ENCODE data around the gene CSNK2A1.
"Not testable (repeated sequence)": the region's sequence is repeated elsewhere in the genome, so short reads cannot be mapped to it uniquely, and the experiment has no call there.

Gene CSNK2A1

DNA sequence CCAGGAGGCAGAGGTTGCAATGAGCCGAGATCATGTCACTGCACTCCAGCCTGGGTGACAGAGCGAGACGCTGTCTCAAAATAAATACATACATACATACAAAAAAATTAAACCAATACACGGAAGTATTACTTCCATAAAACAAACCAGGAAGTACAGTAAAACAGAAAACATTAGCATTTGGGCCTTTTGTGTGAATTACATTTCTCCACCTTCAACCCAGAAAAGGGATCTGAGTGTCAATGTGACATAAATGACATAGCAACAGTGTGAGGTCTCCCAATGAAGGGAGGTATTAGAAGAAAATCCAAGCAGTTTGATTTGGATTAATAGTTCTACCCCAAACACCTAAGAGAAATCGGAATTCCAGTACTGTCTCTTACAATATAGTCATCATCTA is 10.1 kb downstream of the CSNK2A1 start:
- no peak for DNase-seq (ENCODE audit: low read depth)

DNA sequence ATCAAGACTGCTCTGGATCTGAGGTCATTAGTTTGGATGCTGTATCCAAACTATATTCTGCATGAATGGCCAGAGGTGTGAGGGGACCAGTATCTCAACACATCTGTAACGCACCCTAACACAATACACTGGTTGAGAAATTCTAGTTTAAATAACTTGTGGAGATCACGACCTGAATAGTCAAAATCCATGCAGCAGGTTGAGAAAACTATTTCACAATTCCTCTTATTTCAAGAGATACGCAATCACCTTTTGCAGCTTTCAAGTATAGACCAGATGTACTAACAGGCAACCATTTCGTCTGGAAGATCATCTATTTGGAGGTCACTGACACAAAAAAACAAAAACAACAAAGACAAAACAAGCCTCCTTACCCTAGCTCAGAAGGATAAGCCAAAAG is 11.1 kb downstream of the CSNK2A1 start:
- DNase-seq (ENCODE audit: low read depth), result no peak

DNA sequence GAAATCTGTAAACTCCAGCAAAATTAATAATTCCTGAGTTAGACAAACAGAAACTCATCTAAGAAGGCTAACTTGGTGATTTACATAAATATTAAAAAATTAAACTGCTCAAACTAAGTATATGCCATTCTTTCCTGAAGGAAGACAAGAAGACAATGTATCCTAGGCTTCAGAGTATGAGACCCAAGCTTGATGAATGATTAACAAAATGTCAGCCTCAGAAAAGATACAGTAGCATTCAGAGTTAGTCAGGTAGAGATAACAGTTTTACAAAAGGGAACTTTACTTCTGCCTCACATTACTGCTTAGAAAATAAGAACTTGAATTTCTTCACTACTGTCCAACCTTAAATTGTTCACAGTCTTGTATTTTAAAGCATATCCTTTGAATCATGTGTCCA is 12.0 kb downstream of the CSNK2A1 start:
- DNase-seq (ENCODE audit: low read depth), result no peak

DNA sequence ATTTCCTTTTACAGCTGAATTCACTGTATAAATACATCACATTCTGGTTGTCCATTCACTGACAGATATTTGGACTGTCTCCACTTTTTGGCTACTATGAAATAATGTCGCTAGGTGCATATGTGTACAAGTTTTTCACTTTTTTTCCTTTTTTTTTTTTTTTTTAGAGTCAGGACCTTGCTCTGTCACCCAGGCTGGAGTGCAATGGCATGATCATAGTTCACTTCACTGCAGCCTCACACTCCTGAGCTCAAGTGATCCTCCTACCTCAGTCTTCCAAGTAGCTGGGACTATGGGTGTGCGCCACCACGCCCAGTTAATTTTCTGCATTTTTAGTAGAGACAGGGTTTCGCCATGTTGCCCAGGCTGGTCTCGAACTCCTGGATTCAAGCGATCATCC is 13.3 kb downstream of the CSNK2A1 start:
- DNase-seq (ENCODE audit: low read depth), result no peak

DNA sequence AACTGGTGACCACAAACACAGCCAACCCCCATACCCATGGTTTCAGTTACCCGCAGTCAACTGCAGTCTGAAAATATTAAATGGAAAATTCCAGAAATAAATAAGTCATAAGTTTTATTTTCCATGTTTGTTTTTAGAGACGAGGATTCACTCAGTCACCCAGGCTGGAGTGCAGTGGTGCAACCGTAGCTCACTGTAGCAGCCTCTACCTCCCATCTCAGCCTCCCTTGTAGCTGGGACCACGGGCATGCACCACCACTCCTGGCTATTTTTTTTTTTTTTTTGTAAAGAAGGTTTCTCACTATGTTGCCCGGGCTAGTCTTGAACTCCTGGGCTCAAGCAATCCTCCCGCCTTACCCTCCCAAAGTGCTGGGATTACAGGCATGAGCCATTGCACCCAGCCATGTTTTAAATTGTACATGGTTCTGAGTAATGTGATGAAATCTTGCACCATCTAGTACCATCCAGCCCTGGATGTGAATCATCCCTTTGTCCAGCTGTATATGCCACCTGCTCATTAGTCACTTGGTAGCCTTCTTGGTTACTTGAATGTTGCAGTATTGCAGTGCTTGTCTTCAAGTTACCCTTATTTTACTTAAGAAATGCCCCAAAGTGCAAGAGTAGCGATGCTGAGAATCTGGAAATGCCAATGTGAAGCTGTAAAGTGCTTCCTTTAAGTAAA is 14.5 kb downstream of the CSNK2A1 start:
- DNase-seq (ENCODE audit: low read depth), result no peak

DNA sequence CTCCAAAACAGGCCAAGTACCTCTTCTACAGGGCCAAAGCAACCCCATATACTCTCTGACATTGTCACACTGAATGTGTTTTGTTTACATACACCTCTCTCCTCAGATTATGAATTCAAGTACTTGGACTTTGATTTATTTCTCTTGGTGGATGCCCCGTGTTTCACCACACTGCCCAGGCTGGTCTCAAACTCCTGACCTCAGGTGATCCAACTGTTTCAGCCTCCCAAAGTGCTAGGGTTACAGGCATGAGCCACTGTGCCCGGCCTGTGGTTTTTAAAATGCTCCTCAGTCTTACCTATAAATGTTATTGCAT is 16.1 kb downstream of the CSNK2A1 start:
- DNase-seq (ENCODE audit: low read depth), result no peak

DNA sequence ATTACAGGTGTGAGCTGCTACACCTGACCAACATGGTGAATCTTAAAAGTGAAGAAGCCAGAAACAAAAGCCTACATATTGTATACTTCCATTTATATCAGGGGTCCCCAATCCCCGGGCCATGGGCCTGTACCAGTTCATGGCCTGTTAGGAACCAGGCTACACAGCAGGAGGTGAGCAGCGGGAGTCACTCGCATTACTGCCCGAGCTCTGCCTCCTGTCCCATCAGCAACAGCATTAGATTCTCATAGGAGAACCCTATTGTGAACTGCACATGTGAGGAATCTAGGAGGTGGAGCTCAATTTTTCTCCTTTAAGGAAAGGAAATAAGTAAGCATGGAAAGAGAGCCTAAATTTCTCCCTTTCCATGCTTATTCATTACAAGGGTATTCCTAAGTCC is 21.7 kb downstream of the CSNK2A1 start:
- DNase-seq (ENCODE audit: low read depth), result no peak

DNA sequence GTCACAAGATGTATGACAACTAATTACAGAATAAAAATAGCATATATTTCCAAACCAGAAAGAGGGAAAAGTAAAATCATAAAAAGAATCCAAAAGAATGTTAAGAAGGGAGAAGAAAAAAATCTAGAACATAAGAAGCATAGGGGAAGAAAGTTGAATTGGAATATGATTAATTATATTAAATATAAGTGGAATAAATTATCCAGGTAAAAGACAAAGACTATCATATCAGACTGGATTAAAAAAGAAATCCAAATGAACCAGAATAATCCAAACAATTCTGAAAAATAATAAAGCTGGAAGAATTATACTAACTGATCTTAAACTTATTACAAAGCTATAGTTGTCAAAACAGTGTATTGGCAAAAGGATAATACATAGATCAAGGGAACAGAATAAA is 23.6 kb downstream of the CSNK2A1 start:
- DNase-seq (ENCODE audit: low read depth), result no peak

DNA sequence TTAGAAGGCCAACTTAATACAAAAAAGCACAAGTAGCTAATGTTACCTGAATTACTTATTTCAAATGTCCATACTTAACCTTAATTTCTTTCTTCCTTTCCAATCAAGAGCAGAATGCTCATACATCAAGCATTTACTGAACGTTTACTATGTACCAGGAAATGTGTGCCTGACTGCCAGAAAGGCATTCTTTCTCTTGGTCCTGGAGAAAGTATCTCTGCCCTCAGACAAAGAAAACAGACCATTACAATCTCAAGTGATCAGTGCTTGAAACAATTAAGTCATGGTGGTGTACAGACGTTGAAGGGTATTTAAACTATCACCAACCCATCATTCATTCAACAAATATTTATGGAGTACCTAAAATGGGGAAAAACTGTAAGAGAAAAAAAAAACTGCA is 26.4 kb downstream of the CSNK2A1 start:
- no peak for DNase-seq (ENCODE audit: low read depth)

DNA sequence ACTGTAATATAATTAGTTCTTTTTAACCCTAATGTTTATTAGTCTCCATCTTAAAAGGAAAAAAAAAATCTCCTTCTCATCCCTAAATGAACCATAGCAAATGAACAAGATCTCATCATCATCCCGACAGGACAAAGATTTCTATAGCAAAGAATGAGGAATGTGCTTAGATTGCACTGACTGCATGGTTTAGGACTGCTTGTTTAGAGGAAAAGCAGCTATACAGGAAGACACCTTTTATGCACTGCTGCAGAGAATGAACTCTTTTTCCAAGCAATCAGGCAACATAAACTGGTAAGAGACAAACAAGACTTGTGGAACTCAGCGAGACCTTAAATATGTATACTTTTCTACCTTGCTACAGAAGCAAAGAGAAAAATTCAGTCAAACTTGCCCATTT is 26.8 kb downstream of the CSNK2A1 start:
- no peak for DNase-seq (ENCODE audit: low read depth)

DNA sequence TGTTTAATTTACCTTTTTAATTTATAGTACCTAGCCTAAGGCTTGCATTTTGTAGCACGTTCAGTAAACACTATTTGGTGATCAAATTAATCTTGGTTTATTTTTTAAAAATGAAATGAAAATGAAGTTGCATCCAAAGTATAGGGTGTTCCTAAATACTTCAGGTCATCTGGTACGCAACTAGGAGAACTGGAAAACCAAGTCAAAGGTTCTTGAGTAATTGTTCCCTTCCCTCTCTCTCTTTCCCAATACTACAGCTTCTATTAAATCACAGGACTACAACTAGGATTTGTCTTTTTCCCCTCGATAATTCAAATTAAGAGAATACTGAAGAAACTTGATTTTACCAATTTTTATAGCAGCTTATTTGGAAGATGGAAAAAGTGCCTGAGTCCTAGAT is 27.9 kb downstream of the CSNK2A1 start:
- DNase-seq (ENCODE audit: low read depth), result no peak

DNA sequence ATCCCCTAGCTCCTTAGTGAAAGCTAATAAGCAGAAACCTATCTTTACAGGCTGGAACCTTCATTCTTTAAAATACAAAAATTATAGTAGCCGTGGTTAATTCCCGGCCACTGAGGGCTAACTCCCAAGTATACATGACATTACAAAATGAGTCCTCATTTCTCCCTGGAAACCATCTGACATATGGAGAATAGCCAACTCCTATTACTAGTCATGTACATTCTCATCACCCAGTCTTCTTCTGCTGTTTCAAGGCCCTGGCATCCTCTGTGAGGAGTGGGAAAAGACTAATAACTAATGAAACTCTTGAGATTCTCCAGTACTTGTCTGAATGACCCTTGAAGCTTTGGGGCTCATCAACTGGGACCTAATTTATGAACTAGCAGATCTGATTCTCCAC is 30.2 kb downstream of the CSNK2A1 start:
- no peak for DNase-seq (ENCODE audit: low read depth)

DNA sequence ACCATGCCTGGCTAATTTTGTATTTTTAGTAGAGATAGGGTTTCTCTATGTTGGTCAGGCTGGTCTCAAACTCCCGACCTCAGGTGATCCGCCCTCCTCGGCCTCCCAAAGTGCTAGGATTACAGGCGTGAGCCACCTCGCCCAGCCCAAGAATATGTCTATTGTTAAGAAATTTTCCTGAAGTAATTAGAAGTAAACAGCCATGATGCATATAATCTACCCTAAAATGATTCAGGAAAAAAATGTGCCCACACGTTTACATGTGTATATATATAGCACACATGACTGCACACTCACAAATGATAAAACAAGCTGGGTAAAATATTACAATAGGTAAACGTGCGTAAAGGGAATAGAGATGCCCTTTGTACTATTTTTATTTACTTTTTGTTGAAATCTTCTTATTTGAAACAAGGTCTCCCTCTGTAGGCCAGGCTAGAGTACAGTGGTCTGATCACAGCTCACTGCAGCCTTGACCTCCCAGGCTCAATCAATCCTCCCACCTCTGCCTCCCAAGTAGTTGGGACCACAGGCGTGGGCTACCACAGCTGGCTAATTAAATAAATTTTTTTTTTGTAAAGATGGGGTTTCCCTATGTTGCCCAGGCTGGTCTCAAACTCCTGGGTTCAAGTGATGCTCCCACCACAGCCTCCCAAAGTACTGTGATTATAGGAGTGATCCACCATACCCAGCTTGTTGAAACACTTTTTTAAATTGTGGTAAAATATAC is 33.1 kb downstream of the CSNK2A1 start:
- DNase-seq (ENCODE audit: low read depth), result not testable (repeated sequence)

DNA sequence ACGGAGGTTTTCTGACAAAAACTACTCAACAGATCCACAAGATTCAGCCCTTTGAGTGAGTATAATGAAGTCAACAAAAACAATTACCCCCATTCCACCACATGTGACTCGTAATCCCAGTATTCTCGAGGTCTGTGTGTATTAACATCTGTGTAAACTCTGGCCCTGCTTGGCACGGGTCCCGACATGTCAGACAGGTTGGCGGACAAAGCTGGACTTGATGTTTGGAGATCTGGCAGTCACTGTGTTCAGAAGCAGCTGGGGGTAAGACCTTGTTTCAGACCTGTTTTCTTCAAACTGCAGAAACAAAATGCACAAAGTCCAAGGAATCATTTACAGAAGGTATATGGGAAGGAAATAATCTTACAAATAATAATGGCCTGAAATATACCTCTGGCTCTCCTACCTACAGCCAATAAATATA is 35.2 kb downstream of the CSNK2A1 start:
- DNase-seq (ENCODE audit: low read depth), result not testable (repeated sequence)

DNA sequence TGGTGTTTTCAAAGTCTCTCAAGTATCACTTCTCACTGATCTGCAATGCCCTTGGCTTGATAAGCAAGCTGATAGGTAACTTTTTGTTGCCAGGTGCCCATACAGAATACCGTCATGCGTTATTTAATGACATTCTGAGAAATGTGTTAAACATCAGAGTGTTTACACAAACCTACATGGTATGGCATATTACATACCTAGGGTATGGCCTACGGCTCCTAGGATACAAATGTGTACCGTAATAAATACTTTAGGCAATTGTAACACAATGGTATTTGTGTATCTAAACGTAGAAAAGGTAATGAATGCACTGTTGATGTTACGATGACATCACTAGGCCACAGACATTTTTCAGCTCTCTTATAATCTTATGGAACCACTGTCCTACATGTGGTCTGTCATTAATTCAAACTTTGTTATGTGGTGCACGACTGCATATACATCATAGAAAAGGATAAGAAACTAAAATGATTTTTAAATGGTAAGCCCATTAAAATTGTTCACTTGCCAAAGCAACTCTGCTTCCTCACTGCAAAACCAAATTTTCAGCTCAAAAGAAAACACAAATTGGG is 35.7 kb downstream of the CSNK2A1 start:
- no peak for DNase-seq (ENCODE audit: low read depth)

DNA sequence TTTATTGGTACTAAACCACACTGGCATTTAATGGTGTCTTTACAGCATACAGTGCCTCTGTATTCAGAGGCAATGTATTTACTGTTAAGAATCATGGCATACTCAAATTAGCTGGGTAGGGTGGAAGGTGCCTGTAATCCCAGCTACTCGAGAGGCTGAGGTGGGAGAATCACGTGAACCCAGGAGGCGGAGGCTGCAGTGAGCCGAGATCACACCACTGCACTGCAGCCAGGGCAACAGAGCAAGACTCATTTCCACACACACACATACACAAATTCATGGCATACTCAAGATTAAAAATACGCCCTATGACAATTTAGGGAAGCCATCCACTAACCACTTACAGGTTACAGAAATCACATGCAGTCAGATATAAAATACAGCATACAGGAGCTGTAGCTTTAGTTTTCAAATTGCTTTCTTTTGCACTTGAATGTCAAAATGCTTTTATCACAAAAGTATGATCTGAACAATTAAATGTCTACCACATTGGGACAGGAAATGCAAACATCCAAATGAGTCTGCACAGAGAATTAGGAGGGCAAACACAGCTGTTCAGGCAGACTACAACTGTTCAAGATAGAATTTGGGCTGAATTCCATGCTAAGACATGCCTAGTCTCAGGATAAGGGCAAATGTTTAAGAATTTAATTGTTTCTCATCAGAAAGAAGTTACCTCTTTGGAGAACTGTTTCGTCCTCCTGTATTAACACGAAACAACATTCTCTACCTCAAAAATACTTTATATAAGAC is 36.4 kb downstream of the CSNK2A1 start:
- no peak for DNase-seq (ENCODE audit: low read depth)

DNA sequence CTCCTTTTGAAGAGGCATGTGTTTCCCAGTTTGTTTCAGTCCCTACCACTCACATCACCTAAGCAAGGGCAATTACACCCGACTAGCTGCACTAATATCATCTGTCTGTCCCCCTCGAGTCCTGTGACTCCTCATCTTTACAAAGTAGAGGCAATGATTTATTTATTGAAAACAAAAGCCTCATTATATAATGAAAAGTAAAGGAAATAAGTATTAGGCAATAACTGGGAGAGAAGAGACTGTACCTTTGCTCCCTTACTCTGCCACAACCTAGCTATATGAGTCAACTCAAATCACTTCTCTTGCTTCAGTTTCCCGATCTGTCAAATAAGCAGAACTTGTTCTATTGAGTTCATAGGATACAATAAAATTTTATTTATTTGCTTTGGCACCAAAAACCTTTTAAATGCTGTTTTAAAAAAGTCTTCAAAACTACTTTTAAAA is 38.9 kb downstream of the CSNK2A1 start:
- no peak for DNase-seq (ENCODE audit: low read depth)

DNA sequence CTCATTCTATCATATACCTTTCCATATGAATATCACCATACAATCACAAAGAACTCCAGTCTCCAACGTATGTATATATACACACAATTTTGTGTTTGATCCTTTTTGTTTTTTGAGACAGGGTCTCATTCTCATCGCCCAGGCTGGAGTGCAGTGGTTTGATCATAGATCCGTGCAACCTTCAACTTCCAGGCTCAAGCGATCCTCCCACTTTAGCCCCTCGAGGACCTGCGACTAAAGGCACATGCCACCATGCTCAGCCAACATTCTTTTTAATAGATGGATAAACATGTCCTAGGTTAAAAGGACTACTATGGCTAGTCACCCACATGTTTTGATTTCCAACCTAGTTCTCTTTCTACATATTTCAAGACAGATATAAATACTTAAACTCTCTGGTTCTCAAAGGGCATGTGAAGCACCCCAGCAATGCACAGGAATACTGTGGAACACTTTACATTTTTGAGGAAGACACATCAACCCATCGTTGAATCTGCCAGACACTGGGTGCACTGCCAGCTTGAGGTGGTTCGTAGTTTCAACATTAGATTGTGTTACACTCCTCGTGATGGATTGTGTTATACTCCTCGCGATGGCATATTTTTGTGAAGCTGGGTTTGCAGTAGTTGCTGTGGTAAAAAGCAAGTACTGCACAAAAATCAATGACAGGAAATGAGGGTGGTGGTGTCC is 40.4 kb downstream of the CSNK2A1 start:
- no peak for DNase-seq (ENCODE audit: low read depth)

DNA sequence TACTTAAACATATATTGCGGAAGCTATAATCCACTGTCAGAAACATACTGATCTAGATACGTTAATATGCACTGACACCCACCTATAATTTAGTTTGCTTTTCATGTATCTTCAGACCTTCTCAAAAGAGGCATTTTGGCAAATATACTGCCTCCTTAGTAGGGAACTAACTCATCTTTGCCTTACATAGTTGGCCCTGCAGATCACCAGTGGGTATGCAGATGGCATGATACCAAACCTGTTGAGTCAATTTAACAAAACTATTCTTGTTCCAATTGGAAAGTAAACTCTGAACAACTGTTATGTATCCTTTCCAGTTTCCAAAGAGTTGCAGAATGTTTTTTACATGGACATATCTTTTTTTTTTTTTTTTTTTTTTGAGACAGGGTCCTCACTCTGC is 45.6 kb downstream of the CSNK2A1 start:
- DNase-seq (ENCODE audit: low read depth), result no peak

DNA sequence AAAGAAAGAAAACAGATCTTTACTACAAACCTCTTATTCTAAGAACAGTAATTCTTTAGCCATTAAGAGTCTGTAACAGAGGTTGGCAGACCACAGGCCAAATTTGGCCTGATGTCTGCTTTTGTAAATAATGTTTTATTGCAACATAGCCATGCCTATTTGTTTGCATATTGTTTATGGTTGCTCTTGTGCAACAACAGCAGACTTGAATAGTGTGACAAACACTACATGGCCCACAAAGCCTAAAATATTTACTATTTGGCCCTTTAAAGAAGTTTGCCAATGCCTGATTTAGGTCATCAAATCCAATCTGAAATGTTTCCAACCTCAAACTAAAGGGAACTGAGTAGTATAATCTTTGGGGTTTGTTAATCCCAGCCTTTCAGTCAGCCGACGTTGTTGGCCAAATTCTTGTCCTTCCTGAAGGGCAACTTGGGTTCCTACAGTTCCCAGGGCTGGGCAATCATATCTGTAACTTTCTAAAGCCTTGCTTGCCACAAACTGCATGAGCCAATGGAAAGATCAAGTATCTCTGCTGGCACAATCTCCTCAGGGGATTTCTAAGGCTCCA is 47.4 kb downstream of the CSNK2A1 start:
- no peak for DNase-seq (ENCODE audit: low read depth)

DNA sequence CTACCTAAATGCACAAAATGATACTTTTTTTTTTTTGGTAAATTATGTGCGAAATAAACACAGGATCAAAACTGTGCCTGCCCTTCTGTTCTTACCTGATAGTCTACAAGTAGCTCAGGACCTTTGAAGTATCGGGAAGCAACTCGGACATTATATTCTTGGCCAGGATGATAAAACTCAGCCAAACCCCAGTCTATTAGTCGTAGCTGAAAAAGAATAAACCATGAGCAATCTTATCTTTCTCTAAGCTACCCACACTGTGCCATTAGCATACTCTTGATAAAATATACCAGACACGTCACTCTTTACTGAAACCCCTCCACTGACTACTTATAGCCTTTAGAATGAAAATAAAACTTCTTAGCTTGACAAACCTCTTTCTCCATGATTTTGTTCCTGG is 51.4 kb downstream of the CSNK2A1 start:
- no peak for DNase-seq (ENCODE audit: low read depth)

DNA sequence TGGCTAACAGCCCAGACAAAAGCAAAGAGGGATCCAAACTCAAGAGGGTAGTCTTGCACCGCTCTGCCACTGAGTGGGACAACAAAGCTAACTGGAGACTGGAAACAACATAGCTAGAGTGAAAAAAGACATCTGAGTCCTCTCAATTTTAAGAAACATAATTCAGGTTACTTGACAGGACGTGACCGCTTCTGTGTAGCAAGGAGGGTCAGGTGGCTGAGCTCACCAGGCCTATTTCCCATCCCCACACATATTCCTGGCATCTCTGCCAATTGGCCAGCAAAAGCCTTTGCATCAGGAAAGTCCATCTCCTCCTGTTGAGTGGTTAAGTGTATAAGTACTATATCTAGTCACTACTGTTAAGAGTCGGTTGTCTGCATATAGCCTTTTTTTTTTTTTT is 55.9 kb downstream of the CSNK2A1 start:
- no peak for DNase-seq (ENCODE audit: low read depth)

All from T follicular helper cell (primary cell).